K562 treated with DMSO at 1 percent for 4 hours (cell line): ENCODE measurements around the gene CT45A3. TPM values are rescaled to one million over a fixed set of nuclear protein-coding genes. Genes with fewer than 3 reads are reported as not detected.

ENCODE experiments used
- total RNA-seq: library from RNA; unstranded; fragments of 300-600 nt; gene quantifications from 2 replicates; pipeline ENCODE4 v1.2.3, GENCODE V29; 2022; ENCODE audit not compliant: insufficient read depth

CT45A3 gene
- not detected in 2 replicates for total RNA-seq

GRCh38 chrX:135768091-135768490 is at the start of gene CT45A3:
CT45A3 (minus strand) TSS chrX:135768191; CDS start chrX:135764444, 3,747 bp downstream.

DNA sequence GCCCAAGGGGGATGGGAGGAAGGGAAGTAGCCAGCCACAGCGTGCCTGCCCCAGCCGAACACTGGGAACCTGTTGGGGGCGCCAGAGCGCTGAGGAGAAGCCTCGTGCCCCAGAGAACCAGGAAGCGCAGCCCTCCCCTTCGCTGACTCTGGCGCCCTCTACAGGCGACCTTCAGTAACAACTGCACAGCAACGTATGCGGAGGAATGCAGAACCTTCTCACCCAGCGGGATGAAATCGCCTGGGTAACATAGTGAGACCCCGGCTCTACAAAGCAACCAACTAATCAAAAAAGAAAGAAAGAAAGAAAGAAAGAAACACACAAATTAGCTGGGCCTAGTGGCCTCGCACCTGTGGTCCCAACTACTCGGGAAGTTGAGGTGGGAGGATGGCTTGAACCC is 34.7 kb upstream of the CT45A3 start, which contains the start of gene CT45A6:
Gene CT45A6 (minus strand): TSS at position 101 of the 400 bp plus-strand sequence. CDS start 3,794 bp downstream, outside the sequence.

GRCh38 chrX:135785403-135785802 is 17.4 kb upstream of the CT45A3 start, which contains the start of gene CT45A5:
CT45A5 (minus strand) TSS chrX:135785503; CDS start chrX:135781729, 3,774 bp downstream.

GRCh38 chrX:135713183-135713689 is 54.8 kb downstream of the CT45A3 start, which contains the start of gene CT45A1:
CT45A1 (plus strand) TSS chrX:135713639; CDS start chrX:135718941, 5,302 bp downstream.

Other genes starting within 250 kb of the CT45A3 start
- gene INTS6L, start 247.5 kb downstream of the CT45A3 start, total RNA-seq, result 11.3 and 17.2 TPM in 2 replicates
- 1.6 TPM in 1 of 2 replicates, not detected in the other for gene CT45A1, start 54.6 kb downstream of the CT45A3 start, total RNA-seq
- gene CT45A5, start 17.3 kb upstream of the CT45A3 start, total RNA-seq, result not detected in 2 replicates
- not detected in 2 replicates for gene CT45A6, start 34.6 kb upstream of the CT45A3 start, total RNA-seq
- 1.2 TPM in 1 of 2 replicates, not detected in the other for gene CT45A2, start 51.8 kb upstream of the CT45A3 start, total RNA-seq
- gene CT45A7, start 69.1 kb upstream of the CT45A3 start, total RNA-seq, result not detected in 2 replicates
- gene CT45A8, start 86.3 kb upstream of the CT45A3 start, total RNA-seq, result not detected in 2 replicates
- gene CT45A9, start 103.6 kb upstream of the CT45A3 start, total RNA-seq, result not detected in 2 replicates
- 11.6 and 12.5 TPM in 2 replicates for gene CT45A10, start 125.3 kb upstream of the CT45A3 start, total RNA-seq
- gene SAGE1, start 125.5 kb upstream of the CT45A3 start, total RNA-seq, result 15.2 and 15.9 TPM in 2 replicates
- 13.4 and 13.8 TPM in 2 replicates for gene MMGT1, start 205.8 kb upstream of the CT45A3 start, total RNA-seq
- 6.3 and 7.3 TPM in 2 replicates for gene SLC9A6, start 217.2 kb upstream of the CT45A3 start, total RNA-seq